Cerebellar cortex (tissue), 1 donor: Measurements from ENCODE around the gene CATSPERE.
A peak's percentile ranks its signal among the peaks of the same experiment; 100 is the strongest.
"Not testable (repeated sequence)": the region's sequence is repeated elsewhere in the genome, so short reads cannot be mapped to it uniquely, and the experiment has no call there.

Source experiments
- DNase-seq: peaks from one replicate; pipeline ENCODE4 v3.0.0-alpha.2; 2015; ENCODE audit warnings: low spot score

Gene CATSPERE

GRCh38 chr1:244449936-244450508, 11.1 kb upstream of the CATSPERE start:
- no peak for DNase-seq

DNA sequence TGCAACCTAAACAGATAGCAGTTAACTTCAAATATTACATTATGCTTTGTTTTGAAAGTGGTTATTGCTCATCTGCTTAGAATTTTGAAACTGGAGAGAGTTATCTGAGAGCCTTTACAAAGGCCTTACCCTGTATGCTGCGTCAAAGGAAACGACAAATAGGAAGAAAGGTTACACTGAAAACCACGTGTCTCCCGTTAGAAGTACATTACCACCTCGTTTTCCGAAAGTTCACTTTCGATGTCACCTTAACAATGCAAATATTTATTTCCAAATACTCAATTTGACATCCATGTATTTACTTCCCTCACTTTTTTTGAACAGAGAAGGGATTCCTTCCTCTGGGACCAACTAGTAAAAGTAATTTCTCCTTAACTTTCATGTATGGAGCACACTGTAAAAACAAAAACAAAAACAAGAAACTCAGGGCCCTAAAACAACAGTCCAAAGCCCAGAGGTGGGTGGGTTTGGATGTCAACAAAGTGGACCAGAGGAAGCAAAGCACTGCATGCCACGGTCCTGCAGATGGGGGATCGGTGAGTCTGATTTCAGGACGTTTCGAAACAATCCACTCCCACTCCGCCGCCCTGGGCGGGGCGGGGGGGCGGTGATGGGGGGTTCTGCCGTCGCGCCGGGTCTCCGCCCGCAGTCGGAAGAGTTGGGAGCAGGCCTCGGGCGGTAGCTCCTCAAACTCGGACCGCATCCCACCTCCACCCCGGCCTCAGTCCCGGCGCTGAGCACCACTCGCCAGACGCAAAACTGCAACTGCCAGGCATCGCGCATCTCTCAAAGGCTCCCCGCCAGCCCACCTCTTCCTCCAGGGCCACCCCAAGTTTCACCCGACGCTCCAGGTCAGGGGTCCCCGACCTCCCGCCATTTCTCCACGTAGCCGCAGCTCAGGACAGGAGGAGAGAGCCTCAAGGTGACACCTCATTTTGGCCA, 10.2 kb upstream of the CATSPERE start:
- DNase-seq: peak; percentile 37

GRCh38 chr1:244451539-244451950, 9.5 kb upstream of the CATSPERE start, which contains the start of gene ADSS2:
ADSS2 (minus strand) TSS chr1:244451909; CDS start chr1:244451817, 92 bp downstream.
- no peak for DNase-seq

DNA sequence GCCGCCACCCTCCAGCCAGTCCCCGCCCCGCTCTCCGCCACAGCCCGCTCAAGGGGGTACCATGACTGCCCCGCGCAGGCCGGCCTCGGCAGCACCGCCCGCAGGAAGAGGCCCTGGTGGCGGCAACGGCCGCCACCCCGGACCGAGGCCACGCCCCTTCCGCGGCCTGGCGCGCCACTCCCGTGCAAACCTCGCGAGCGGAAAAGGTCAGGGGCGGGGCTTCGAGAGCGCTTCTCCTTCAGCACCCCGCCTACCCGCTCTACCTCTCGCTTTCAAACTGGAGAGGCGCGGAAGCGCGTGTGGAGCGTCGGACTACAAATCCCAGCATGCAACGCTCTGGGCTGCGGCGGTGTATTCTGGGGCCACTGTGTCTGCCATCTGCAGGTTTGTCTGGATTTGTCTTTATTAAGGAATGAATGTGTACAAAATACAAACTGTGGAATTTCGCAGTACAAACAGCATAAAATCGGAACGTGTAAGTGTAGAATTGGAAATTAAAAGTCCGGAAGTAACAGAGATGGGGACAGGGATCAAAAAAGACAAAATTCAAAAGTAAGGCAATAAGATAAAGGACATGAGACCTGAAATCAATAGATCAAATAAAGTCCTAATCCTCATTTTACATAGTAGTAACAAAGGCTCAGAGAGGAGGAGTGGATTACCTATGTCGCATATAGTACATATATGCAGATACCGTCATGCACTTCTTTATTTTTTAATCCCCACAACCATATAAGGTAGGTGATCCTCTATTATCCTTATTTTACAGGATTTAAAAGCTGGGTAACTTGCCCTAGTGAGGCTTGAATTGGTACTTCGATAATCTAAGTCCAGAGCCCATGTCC, 8.9 kb upstream of the CATSPERE start:
- DNase-seq: peak; percentile 99

GRCh38 chr1:244454412-244454811, 6.7 kb upstream of the CATSPERE start:
- no peak for DNase-seq

DNA sequence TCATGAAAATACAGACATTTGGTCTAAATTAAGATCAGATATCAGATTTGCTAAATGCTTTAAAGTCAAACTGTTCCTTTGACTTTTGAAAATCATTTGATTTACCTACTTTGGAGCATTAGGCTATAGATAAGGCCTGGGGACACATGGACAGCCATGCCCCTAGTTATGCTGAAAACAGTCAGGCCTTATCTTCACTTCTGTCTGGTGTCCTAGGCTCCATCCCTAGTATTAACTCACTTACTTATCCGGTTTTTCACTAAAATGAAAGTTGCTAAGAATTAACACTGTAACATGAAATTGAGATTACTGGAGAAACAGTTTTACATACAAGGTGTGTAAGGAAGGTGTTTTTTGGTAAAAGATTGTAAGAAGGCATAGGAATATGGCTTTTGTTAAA, 4.5 kb upstream of the CATSPERE start:
- no peak for DNase-seq

DNA sequence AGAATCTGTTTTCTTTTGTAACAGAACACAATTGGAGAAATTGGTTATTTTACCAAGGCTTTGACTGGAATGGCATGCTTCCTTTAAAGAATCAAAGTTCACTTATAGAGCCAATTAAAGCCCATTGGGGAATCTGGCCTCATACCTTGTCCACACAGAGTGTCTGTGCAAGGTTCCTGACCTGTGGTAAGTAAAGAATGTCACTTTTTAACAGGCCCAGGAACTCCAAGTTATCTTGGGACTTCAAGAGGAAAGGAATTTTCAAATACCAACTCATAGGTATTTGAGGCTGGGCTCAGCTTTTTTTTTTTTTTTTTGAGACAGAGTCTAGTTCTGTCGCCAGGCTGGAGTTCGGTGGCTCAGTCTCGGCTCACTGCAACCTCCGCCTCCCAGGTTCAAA, 2.3 kb upstream of the CATSPERE start:
- no peak for DNase-seq

GRCh38 chr1:244460197-244460596, 876 bp upstream of the CATSPERE start:
- no peak for DNase-seq

- DNase-seq: no peak
Measured at GRCh38 chr1:244466724-244467123, 5.7 kb downstream of the CATSPERE start.

GRCh38 chr1:244473059-244473605, 12.1 kb downstream of the CATSPERE start:
- no peak for DNase-seq

GRCh38 chr1:244484971-244485370, 23.9 kb downstream of the CATSPERE start:
- not testable (repeated sequence) for DNase-seq

DNA sequence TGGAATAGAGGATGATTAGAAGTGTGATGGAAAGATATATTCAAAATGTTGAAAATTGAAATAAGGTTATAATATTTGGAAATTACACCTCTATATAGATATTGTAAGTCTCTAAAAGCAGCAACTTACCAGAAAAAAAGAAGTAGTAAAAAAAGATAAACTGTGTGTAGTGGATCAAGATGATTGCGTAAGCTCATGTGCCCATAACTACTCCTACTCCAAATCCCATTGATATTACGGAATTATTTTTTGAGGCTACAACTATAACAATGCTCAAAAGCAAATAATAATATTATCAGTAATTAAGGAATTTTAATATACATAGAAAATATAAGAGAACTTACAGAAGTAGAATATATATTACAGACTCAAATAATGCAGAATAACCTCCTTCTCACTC, 33.6 kb downstream of the CATSPERE start:
- DNase-seq: no peak

DNA sequence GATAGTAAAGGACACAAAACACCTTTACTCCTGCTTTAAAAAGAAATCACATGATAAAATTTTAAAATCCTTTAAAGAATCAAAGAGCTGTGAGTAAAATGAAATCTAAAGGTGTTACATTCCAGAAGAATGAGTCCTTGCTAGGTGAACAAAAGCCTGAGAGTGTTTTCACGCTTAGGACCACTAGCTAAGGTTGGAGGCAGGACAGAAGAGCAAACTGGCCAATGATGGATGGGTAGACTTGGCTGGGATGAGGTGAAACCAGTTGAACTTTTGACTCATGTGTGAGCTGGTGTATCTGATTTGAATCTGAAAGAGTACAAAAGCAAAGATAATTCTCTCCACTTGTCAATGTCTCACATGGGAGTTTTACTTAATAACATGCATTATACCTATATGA, 35.1 kb downstream of the CATSPERE start:
- DNase-seq: no peak

- DNase-seq: no peak
Measured at GRCh38 chr1:244497805-244498204, 36.7 kb downstream of the CATSPERE start.

DNA sequence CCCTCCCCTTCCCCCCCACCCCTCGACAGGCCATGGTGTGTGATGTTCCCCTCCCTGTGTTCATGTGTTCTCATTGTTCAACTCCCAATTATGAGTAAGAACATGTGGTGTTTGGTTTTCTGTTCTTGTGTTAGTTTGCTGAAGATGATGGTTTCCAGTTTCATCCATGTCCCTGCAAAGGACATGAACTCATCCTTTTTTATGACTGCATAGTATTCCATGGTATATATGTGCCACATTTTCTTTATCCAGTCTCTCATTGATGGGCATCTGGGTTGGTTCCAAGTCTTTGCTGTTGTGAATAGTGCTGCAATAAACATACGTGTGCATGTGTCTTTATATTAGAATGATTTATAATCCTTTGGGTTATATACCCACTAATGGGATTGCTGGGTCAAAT, 38.4 kb downstream of the CATSPERE start:
- not testable (repeated sequence) for DNase-seq

- DNase-seq: not testable (repeated sequence)
Measured at GRCh38 chr1:244500515-244500914, 39.4 kb downstream of the CATSPERE start.

DNA sequence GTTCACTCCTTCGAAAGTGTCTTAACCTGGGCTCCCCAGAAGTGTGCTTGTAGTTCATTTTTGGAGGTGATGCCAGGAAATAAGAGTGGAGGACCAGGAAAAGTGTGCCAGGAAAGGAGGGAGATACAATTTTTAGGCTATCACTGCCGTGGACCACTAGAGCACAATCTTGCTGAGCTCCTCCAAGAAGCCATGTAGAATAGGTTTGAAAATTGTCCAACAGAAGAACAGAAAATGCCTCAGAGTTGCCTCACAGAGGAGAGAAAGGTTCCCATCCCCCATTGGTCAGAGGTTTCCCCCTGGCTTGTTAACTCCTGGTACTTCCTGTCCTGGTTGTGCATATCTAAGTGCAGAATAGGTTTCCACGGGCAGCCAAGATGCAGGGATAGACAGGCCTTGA, 41.6 kb downstream of the CATSPERE start:
- no peak for DNase-seq

- no peak for DNase-seq
Measured at GRCh38 chr1:244513493-244513892, 52.4 kb downstream of the CATSPERE start.

- DNase-seq: no peak
Measured at GRCh38 chr1:244515680-244516079, 54.6 kb downstream of the CATSPERE start.

- DNase-seq: no peak
Measured at GRCh38 chr1:244536316-244536715, 75.2 kb downstream of the CATSPERE start.

GRCh38 chr1:244545511-244545910, 84.4 kb downstream of the CATSPERE start:
- DNase-seq: no peak

GRCh38 chr1:244548558-244549115, 87.6 kb downstream of the CATSPERE start:
- DNase-seq: peak; percentile 0
